Measurements from ENCODE around the gene AKAP7.
"Not testable (repeated sequence)": the region's sequence is repeated elsewhere in the genome, so short reads cannot be mapped to it uniquely, and the experiment has no call there.

The AKAP7 gene

DNA sequence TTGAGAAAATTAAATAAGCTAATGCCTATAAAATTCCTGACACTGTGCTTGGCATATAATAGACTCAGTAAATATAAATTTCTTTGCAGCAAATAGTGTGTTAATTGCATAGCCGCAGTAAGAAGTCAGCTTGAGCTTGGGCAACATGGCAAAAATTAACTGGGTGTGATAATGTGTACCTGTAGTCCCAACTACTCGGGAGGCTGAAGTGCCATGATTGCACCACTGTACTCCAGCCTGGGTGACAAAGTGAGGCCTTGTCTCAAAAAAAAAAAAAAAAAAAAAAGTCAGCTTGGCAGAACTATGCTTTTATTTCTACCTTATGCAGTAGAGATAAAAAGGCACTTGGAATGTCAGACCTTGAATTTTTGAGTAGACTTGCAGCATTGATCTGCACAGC is 121.8 kb downstream of the AKAP7 start:
- DNase-seq: no peak

- no peak for DNase-seq
These were observed 122.9 kb downstream of the AKAP7 start for GRCh38 chr6:131258010-131258652.

DNA sequence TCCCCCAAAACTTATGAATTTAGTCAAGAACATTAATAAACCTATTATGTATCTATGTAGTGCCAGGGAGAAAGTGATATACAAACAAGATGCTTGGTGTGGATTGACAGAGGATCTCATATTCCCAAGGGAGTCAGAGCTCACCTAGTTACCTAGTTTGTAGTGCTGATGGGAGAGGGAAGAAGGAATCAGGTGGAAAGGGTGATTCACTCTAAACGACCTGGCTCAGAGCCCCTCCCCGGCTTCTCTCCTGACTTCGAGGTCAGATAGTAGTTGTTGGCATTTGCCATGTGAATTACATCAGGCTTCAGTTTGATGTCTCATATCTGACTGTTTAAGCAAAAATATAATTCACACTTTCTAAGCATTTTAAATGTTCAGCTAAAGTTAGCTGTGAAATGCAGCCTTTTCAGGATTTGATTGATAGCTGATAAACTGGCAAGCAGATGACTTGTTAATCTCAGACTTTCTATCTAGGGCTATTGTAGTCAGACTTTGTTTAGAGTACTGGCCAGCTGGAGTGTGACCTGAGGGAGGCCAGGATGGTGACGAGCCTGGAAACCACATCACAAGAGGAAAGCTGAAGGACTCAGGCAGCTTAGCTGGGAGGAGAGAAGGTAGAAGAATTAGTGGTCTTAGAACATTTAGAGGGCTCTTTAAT is 123.7 kb downstream of the AKAP7 start:
- DNase-seq: no peak

DNA sequence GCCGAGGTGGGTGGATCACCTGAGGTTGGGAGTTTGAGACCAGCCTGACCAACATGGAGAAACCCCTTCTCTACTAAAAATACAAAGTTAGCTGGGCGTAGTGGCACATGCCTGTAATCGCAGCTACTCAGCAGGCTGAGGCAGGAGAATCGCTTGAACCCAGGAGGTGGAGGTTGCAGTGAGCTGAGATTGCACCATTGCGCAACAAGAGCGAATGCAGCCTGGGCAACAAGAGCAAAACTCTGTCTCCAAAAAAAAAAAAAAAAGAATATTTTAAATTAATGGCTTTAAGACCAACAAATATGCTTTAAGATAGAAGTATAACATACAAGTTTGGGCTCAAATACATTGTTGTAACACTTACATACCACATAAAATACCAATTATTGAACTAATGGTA is 125.7 kb downstream of the AKAP7 start:
- DNase-seq: not testable (repeated sequence)

GRCh38 chr6:131262060-131262459 is 126.8 kb downstream of the AKAP7 start:
- peak; percentile 14 for DNase-seq

DNA sequence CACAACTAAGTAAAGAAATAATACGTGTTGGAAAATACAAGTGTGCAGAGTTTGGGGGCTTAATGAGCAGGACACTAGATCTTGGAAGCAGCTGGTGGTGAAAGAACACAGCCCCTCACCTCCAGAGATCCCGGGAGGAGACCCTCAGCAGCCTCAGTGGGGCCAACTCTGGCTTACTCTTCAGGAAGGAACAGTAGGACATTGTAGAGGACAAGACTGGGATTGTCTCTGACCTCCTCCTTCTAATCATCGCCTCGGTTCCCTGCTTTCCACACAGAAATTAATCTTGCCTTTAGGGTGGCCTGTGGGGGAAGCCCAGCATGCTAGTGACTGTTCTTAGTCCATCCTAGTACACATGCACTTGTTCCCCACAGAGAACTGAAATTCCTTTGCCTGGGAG is 130.7 kb downstream of the AKAP7 start:
- no peak for DNase-seq

- no peak for DNase-seq
These were observed 133.0 kb downstream of the AKAP7 start for GRCh38 chr6:131268303-131268702.

DNA sequence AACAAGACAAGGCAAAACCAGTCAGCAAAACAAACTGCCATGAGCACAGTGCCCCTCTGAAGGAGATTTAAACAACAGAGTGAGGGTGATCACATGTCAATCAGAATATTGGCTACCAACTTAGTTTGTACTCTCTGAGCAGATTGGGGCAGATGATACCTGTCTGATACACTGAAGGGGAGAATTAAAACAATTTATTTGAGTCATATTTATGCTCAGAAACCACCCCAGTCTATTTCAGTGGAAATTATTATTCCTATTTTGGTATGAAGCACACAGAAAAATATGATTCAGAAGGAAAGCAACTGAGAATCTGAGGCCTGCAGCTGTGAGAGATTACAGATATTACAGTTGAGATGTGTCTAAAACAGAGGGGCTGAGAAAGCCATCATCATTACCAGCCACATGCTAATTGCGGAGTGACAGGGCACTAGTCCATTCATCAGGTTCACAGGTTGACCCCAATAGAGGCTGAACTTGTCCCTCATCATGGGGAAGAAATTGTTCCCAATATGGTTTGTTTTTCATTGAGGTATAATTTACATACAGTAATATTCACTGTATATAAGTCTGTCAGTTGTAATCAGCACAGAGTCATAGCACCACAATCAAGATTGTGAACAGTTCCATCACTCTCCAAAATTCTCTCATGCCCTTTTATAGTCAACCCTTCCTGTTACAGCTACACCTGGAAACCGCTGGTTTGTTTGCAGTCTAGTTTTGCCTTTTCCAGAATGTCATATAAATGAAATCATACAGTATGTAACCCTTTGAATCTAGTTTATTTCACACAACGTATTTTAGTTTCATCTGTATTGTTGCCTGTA is 134.5 kb downstream of the AKAP7 start:
- DNase-seq: no peak

GRCh38 chr6:131270534-131270933 is 135.3 kb downstream of the AKAP7 start:
- no peak for DNase-seq

- DNase-seq: no peak
These were observed 140.0 kb downstream of the AKAP7 start for GRCh38 chr6:131275273-131275672.

DNA sequence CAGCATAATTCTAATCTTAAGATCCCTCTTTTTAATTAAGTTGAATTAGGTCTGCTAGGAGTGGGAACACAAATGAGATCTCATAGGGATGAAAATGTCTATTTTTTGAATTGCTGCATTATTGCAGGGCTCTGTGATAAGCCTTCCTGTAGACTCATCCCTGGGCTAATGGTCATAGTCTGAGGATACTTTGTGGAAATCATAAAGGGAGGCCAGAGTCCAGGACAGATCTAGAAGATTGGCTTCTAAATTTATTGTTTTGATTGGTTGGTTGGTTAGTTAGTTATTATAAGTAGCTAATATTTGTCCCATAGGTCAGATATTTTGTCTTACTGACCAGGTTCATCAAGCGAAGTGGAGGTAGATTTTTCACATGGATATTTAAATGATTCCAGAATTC is 142.3 kb downstream of the AKAP7 start:
- no peak for DNase-seq

DNA sequence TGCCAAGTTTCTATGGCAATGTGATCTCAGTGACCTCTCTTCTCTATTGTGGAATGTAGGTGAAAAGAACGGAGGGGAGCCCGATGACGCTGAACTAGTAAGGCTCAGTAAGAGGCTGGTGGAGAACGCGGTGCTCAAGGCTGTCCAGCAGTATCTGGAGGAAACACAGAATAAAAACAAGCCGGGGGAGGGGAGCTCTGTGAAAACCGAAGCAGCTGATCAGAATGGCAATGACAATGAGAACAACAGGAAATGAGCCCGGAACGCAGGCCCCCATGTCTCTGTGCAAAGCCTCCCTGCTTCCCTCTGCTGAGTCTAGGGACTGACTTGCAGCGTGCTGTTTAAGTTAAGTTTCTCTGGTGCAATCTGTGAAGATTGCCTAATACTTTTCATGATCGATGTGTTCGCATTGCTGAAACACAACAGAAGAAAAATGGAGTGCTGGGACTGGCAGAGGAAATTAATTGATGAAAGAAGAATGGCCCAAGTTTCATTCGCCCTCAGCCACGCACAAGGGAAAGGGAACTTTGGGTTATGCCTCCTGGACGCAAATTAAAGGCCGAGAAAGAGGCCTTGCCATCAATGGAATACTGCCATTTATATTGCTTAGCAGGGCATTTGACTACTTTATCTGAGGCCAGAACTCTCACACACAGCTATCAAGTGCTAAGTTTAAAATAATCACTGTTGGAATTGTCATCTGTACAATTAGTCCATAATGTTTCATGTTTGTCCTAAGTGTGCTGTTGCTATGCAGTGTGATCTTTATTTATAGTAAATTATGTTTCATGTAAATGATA is 146.4 kb downstream of the AKAP7 start:
- DNase-seq: peak; percentile 77

DNA sequence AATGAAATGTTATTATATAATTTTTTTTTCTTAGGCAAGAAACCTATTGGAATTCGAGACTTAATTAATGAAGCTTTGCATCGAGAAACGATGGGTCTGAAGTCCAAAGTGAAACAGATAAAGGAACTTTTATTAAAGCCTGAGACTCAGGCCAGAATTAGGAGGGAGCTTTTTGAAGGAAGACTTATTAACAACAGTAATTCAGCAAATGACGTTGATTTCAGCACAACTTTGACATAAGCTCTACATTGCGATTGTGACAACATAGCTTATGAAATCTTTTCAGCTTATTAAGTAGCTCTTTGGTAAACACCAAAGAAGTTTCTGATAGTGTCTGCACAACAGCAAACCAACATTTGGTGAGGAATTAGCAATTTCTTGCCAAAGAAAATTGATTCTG is 147.1 kb downstream of the AKAP7 start:
- DNase-seq: no peak

- no peak for DNase-seq
These were observed 148.4 kb downstream of the AKAP7 start for GRCh38 chr6:131283466-131284175.

- no peak for DNase-seq
These were observed 150.3 kb downstream of the AKAP7 start for GRCh38 chr6:131285548-131285947.

GRCh38 chr6:131286469-131287040 is 151.3 kb downstream of the AKAP7 start:
- DNase-seq: no peak

GRCh38 chr6:131288214-131288613 is 152.9 kb downstream of the AKAP7 start:
- no peak for DNase-seq

- DNase-seq: no peak
These were observed 155.7 kb downstream of the AKAP7 start for GRCh38 chr6:131290955-131291354.

DNA sequence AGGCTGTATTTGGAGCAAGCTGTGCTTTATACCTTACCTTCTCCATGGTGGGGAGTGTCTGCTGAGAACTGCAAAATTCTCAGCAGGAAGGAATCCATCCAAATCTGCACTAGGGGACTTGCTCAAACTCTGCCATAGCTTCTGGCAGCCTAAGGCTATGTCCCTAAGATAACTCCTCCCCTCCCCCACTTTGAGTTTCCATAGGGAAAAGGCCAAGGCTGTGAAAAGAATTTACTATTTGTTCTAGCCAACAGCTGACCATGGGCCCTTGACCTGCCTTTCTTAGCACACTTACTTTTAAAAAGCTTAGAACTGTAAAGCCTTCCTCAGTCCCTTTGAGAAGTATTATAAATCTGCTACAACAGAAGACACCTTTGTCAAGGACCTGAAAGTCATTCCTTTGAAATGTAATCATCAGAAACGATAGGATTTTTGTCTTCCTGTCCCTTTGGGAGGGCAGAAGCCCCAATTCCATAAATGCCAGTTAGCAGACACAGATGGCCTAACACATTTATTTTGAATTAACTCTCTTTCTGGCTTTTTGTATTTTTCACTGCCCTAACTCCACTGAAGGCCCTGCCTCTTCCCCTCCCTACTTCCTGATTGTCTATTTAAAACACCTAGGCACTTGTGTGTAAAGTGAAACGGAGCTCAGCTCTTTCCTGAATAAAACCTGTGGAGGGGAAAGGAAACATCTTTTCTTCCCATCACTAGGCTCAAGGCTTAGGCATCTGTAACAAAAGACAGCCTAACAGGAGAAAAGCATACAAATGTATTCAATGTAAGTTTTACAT is 157.1 kb downstream of the AKAP7 start:
- no peak for DNase-seq

- DNase-seq: no peak
These were observed 158.2 kb downstream of the AKAP7 start for GRCh38 chr6:131293472-131293911.

GRCh38 chr6:131295081-131295480 is 159.8 kb downstream of the AKAP7 start:
- no peak for DNase-seq
